Heart left ventricle (tissue), 13 donors: ENCODE measurements around the gene IGSF5.

Experiments used
- CTCF ChIP-seq, 12 donors: fragments of 200-600 bp; sonication (generic) in 4 of 12; IDR thresholded peaks; one replicate each; pipeline versions ENCODE4 v1.5.0 to v1.8.0; 2018 to 2022; ENCODE audit warnings: antibody characterized with exemption in 12 of 12, mild to moderate bottlenecking in 5 of 12
- POLR2A ChIP-seq, 2 donors: fragments of 450-650 bp; IDR thresholded peaks; one replicate each; pipeline ENCODE4 v1.6.1; 2017; ENCODE audit warnings: antibody characterized with exemption in 2 of 2, mild to moderate bottlenecking in 2 of 2, moderate library complexity in 2 of 2
- donor health status: ischemic (EF 13 %, LVEDD 7.1; RV severe dilation, severe dysfunction).
- donor health status: DM: no; HTN: yes; CAD: no.
- donor health status: DM: no; HTN: no; CAD: no.
- donor health status: ischemic (EF 25% LVEDD 6.9; RV normal size, moderate dysfunction).
- donor health status: ischemic (EF 25% LVEDD 5.7; RV mildly dilated, moderate dysfunction).
- donor health status: ischemic (EF 35%, LVEDD 5.7; RV mildly dilated, moderate dysfunction).
- donor health status: nonischemic (EF 11% LVEDD 7.7; RV severe dilation, severe dysfunction).
- donor health status: DM: yes; HTN: yes; CAD: no.
- donor health status: PGD.
- donor health status: ischemic (EF 29% LVEDD 5.4; RV normal size, mild dysfunction).
- donor health status: nonischemic (EF 23%, LVEDD 6.1; RV moderate dilation, normal function).

DNA sequence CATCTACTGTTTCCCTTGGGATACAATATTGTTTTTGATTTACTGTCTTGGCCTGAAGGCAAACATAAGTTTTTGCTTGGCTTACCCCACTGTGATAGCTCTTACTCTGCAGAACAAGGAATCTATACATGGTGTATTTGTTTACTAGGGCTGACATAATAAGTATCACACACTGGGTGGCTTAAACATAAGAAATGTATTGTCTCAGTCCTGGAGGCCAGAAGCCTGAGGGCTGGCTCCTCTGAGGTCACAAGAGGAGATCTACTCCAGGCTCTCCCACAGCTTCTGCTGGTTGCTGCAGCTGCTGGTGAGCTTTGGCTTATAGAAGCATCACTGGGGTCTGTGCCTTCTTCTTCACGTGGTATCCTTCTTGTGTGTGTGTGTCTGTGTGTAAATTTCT lies 30.7 kb upstream of the IGSF5 start:
- TF ChIP-seq CTCF (IDR thresholded peaks at IDR 0.05) = no peak
- no peak for TF ChIP-seq POLR2A (IDR thresholded peaks at IDR 0.05)
